Mesenchymal stem cell (in vitro differentiated cells and primary cell): ENCODE results near the gene NR2F1-AS1.

ENCODE experiments used
- DNase-seq: peaks from one replicate; pipeline ENCODE4 v3.0.0-alpha.2; 2013
- H2AFZ ChIP-seq: one replicate; pipeline ENCODE4 v1.6.1; 2013; ENCODE audit warnings: low read depth, mild to moderate bottlenecking, control low read depth, inconsistent platforms, low read length, moderate library complexity
- H2AK5ac ChIP-seq: 2 replicates; pipeline ENCODE4 v1.6.1; 2013; ENCODE audit warnings: low read length, moderate library complexity, mild to moderate bottlenecking, inconsistent platforms; ENCODE audit not compliant: severe bottlenecking
- H2BK120ac ChIP-seq: one replicate; pipeline ENCODE4 v1.6.1; 2013; ENCODE audit warnings: low read depth, mild to moderate bottlenecking, inconsistent platforms, low read length, moderate library complexity
- H2BK12ac ChIP-seq, 2 experiments: one replicate each; pipeline ENCODE4 v1.6.1; 2013; ENCODE audit warnings: inconsistent platforms in 2 of 2, low read length in 2 of 2, mild to moderate bottlenecking in 2 of 2, moderate library complexity in 2 of 2, control low read depth in 1 of 2
- H2BK15ac ChIP-seq: one replicate; pipeline ENCODE4 v1.6.1; 2013; ENCODE audit warnings: mild to moderate bottlenecking, low read depth, inconsistent platforms; ENCODE audit not compliant: poor library complexity, severe bottlenecking
- H2BK5ac ChIP-seq: 2 replicates; pipeline ENCODE4 v1.6.1; 2013; ENCODE audit warnings: low read depth, mild to moderate bottlenecking, low read length, control low read depth, inconsistent platforms; ENCODE audit not compliant: poor library complexity, severe bottlenecking
- H3K14ac ChIP-seq, 2 experiments: one replicate each; pipeline ENCODE4 v1.6.1; 2013; ENCODE audit warnings: inconsistent platforms in 2 of 2, low read length in 2 of 2, control low read depth in 1 of 2, mild to moderate bottlenecking in 1 of 2, moderate library complexity in 1 of 2
- H3K18ac ChIP-seq, 2 experiments: one replicate each; pipeline ENCODE4 v1.6.1; 2013; ENCODE audit warnings: inconsistent platforms in 2 of 2, low read length in 2 of 2, control low read depth in 1 of 2, low read depth in 1 of 2, mild to moderate bottlenecking in 1 of 2
- H3K23ac ChIP-seq, 2 experiments: one replicate each; pipeline ENCODE4 v1.6.1; 2013; ENCODE audit warnings: inconsistent platforms in 2 of 2, low read length in 2 of 2, mild to moderate bottlenecking in 2 of 2, moderate library complexity in 2 of 2, control low read depth in 1 of 2
- H3K27ac ChIP-seq: 2 replicates; pipeline ENCODE4 v1.5.1; 2013; ENCODE audit warnings: mild to moderate bottlenecking, moderate library complexity, low read length, control low read depth, inconsistent platforms; ENCODE audit not compliant: poor library complexity, severe bottlenecking
- H3K27me3 ChIP-seq, 2 experiments: 2 replicates each; pipeline versions ENCODE4 v1.6.1 to v1.7.0; 2013; ENCODE audit warnings: low read length in 2 of 2, mild to moderate bottlenecking in 2 of 2, moderate library complexity in 2 of 2, control low read depth in 1 of 2, inconsistent platforms in 1 of 2; ENCODE audit not compliant: control insufficient read depth in 1 of 2, insufficient read depth in 1 of 2
- H3K36me3 ChIP-seq, 2 experiments: 2 replicates each; pipeline versions ENCODE4 v1.6.1 to v1.7.0; 2013; ENCODE audit warnings: low read length in 2 of 2, control low read depth in 1 of 2, inconsistent platforms in 1 of 2, low read depth in 1 of 2, mild to moderate bottlenecking in 1 of 2; ENCODE audit not compliant: insufficient read depth in 2 of 2, control insufficient read depth in 1 of 2
- H3K4ac ChIP-seq, 2 experiments: one replicate each; pipeline ENCODE4 v1.6.1; 2013; ENCODE audit warnings: inconsistent platforms in 2 of 2, low read length in 2 of 2, mild to moderate bottlenecking in 2 of 2, moderate library complexity in 2 of 2, control low read depth in 1 of 2, low read depth in 1 of 2
- H3K4me1 ChIP-seq: 2 replicates; pipeline ENCODE4 v1.6.1; 2013; ENCODE audit warnings: low read depth, low read length, control low read depth; ENCODE audit not compliant: control insufficient read depth, insufficient read depth
- H3K4me2 ChIP-seq: 2 replicates; pipeline ENCODE4 v1.6.1; 2013; ENCODE audit warnings: low read length, mild to moderate bottlenecking, inconsistent platforms; ENCODE audit not compliant: poor library complexity, severe bottlenecking
- H3K4me3 ChIP-seq, 2 experiments: 2 replicates each; pipeline versions ENCODE4 v1.5.1 to v1.7.0; 2013; ENCODE audit warnings: low read length in 2 of 2, mild to moderate bottlenecking in 2 of 2, control low read depth in 1 of 2, low read depth in 1 of 2; ENCODE audit not compliant: insufficient read depth in 1 of 2
- H3K79me1 ChIP-seq: replicated peaks from 2 replicates; pipeline ENCODE4 v1.6.1; 2013; ENCODE audit warnings: mild to moderate bottlenecking, control low read depth, low read length, inconsistent platforms; ENCODE audit not compliant: poor library complexity, severe bottlenecking
- H3K9ac ChIP-seq: 2 replicates; pipeline ENCODE4 v1.7.0; 2013; ENCODE audit warnings: mild to moderate bottlenecking, low read length, moderate library complexity
- H3K9me3 ChIP-seq: 2 replicates; pipeline ENCODE4 v1.7.0; 2013; ENCODE audit warnings: mild to moderate bottlenecking, low read length; ENCODE audit not compliant: control insufficient read depth
- H4K8ac ChIP-seq: one replicate; pipeline ENCODE4 v1.6.1; 2013; ENCODE audit warnings: inconsistent platforms, mild to moderate bottlenecking, low read length, moderate library complexity
- H4K91ac ChIP-seq: one replicate; pipeline ENCODE4 v1.6.1; 2013; ENCODE audit warnings: mild to moderate bottlenecking, low read length, inconsistent platforms
- WGBS: methylation state at CpG from one replicate; pipeline ENCODE4 v1.1.7; 2013; ENCODE audit warnings: mixed read lengths; 5-methylcytosine and 5-hydroxymethylcytosine counted together

NR2F1-AS1 gene

DNA sequence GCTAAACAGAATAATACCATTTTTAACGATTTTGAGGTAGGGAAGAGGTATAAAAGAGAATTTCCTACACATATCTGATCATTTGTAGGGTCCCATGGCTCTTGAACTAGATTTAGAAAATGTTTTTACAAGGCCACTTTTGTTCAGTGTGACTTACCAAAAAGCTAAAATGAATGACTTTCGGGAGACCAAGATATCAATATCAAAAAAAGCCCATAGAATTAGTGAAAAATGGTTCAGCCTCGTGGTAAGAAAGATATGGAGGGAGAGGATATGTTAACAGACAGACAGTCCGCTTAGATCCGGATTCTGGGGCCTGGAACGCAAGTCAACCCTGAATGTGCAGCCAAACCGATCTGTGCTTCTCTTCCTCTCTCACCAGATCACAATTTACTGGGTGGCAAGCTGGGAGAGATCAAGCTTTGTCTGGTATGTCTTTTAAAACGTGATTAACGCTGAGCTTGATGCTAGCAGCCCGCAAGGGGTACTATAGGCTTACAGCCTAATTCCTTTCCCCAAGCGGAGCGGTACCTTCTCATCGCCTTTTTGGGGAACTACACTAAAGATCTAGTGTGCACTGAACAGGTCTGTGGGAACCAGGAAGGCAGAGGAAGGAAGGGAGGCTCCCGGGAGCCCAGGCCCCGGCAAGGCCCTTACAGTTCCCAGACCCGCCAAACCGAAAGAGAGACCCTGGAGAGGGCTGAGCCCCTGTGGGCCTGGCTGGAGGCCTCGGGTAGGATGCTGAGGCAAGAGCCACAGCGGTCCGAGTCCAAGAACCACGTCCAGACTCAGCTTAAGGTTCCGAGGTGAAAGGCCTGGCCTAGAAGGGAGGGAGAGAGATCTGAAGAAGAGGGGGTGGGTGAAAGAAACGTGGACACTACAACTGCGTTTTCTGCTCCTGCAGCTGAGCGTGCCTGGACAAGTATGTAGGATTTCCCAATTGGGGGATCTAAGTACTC is 2.9 kb downstream of the NR2F1-AS1 start:
- Histone ChIP-seq H3K27ac (no peak overlapping the region), H2BK5ac (no peak overlapping the region), H2BK15ac (no peak overlapping the region), H3K4me2 (no peak overlapping the region), H3K4me1 (peaks cover 16% of the 10 kb centered on the region), H2AFZ (no peak overlapping the region), H3K9ac (no peak overlapping the region), H3K4ac (peak overlapping the region; percentile 62 to 90), H2BK120ac (peak overlapping the region; percentile 93), H4K8ac (peak overlapping the region; percentile 99), H3K23ac (peak overlapping the region in 1 of 2 experiments; percentile 86), H3K79me1 (peaks cover 9% of the 10 kb centered on the region), H3K9me3 (no peaks in the 10 kb centered on the region), H3K36me3 (no peaks in the 10 kb centered on the region), H2AK5ac (no peak overlapping the region), H2BK12ac (peak overlapping the region; percentile 1 to 93), H3K27me3 (peaks cover 0 to 19% of the 10 kb centered on the region in 2 experiments), H3K4me3 (peak overlapping the region in 1 of 2 experiments; percentile 95), H4K91ac (peak overlapping the region; percentile 76), H3K18ac (peak overlapping the region; percentile 86 to 88), H3K14ac (peak overlapping the region in 1 of 2 experiments; percentile 74)
- 62% methylated on average over 24 of the region's 25 CpGs for WGBS
- peak; percentile 63 for DNase-seq

DNA sequence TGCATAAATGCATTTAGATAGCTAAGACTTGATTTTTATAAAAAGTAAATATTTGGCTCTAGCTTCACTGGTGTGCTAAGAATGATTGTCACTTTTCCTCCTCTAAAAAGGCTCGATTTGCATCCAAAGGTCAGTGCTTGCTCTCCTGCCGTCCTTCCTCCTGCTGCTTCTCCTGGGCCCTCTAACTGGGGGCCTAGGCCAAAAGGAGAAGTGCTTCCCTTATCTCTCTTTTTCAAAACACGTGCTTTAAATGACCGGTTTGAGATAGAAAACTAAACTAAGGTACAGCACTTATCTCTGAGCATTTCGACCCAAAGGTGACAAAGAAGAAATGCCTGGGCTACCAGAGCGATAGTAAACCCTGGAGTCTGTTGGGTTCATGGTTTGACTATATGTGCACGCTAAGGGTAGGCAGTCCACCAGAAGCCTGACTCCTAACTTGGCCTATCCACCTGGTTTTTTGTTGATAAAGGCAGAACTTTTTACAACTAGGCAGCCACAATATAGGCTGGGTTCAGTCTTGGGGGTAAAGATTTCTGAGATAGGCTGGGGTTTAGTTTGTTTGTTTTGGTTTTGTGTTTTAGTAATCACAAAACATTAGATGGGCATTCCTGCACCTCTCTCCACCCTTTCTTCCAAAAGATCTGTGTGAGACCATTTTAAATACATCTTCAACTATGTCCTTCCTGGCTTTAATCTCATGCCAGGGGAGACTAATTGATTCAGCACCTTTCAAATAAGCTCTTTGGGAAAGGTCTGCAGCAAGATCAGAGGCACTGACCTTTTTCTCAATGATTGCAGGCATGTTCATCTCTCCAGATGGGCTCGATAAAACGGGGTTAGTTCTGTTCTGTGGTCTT is 3.8 kb downstream of the NR2F1-AS1 start:
- Histone ChIP-seq H3K36me3 (no peaks in the 10 kb centered on the region), H2BK5ac (no peak overlapping the region), H3K9me3 (no peaks in the 10 kb centered on the region), H3K9ac (no peak overlapping the region), H3K79me1 (peaks cover 12% of the 10 kb centered on the region), H3K27ac (no peak overlapping the region), H3K4me3 (no peak overlapping the region), H3K23ac (no peak overlapping the region), H2AFZ (no peak overlapping the region), H3K4me2 (no peak overlapping the region), H3K4me1 (peaks cover 21% of the 10 kb centered on the region), H3K4ac (peak overlapping the region in 1 of 2 experiments; percentile 40), H3K18ac (peak overlapping the region in 1 of 2 experiments; percentile 17), H2BK15ac (no peak overlapping the region), H2BK12ac (peak overlapping the region; percentile 39 to 78), H2AK5ac (no peak overlapping the region), H3K14ac (no peak overlapping the region), H4K91ac (peak overlapping the region; percentile 31), H4K8ac (no peak overlapping the region), H2BK120ac (peak overlapping the region; percentile 62), H3K27me3 (peaks cover 4 to 28% of the 10 kb centered on the region in 2 experiments)
- DNase-seq: no peak
- WGBS: 60% methylated on average over 9 of the region's 9 CpGs

DNA sequence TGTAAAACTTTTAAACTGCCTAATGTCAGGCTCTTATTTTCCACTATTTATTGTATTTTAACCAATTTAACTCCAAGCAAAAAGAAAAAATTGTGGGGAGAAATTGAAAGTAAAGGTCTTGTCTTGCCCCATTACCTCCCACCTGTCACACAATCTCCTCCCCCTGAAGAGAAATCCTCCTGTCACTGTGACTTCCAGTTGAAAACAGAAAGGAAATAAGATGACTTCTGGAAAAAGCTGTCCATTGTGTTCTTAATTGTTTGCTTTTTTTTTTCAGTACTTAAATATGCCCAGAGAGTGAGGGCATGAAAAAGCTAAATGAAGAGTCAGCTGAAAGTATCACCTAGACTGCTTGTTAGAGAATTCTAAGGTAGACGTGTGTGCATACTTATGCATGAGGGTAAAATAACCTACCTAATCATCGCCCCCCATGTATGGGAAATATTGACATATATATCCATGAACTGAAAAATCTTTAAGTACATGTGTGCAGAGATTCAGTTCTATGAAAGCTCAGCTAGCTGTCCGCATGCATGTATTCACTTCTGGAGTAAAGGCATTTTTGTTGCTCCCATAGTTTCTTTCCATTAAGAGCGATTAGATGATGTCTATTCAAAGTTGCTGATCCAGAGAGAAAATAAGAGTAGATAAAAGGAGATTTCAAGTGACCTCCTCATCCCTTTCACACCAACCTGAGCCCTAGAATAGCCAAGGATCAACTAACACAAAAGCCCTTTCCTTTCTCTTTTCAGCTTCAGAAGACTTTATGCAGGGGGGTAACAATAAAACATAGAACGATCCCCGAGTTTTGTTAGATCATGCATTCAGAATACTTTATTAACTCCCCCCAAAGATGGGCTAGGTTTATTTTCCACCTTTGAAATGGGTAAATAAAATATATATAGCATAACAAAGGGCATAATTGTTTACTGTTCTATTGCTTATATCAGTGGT is 5.3 kb downstream of the NR2F1-AS1 start:
- H3K36me3 ChIP-seq: no peaks in the 10 kb centered on the region
- no peak overlapping the region for H3K23ac ChIP-seq
- H3K4me3 ChIP-seq: no peak overlapping the region
- no peak overlapping the region for H2BK120ac ChIP-seq
- no peak overlapping the region for H2BK15ac ChIP-seq
- H2BK12ac ChIP-seq: no peak overlapping the region
- H4K8ac ChIP-seq: no peak overlapping the region
- no peak overlapping the region for H3K14ac ChIP-seq
- no peak overlapping the region for H3K27ac ChIP-seq
- H3K18ac ChIP-seq: no peak overlapping the region
- no peak for DNase-seq
- H3K4me2 ChIP-seq: no peak overlapping the region
- H3K27me3 ChIP-seq: peaks cover 8 to 43% of the 10 kb centered on the region in 2 experiments
- H3K9ac ChIP-seq: no peak overlapping the region
- no peak overlapping the region for H3K4ac ChIP-seq
- no peak overlapping the region for H4K91ac ChIP-seq
- 92% methylated on average over 1 of the region's 6 CpGs for WGBS
- H3K9me3 ChIP-seq: no peaks in the 10 kb centered on the region
- H3K4me1 ChIP-seq: peaks cover 28% of the 10 kb centered on the region
- H3K79me1 ChIP-seq: peaks cover 12% of the 10 kb centered on the region
- no peak overlapping the region for H2AK5ac ChIP-seq
- H2BK5ac ChIP-seq: no peak overlapping the region
- H2AFZ ChIP-seq: no peak overlapping the region
